Stimulated activated CD4-positive, alpha-beta T cell treated with anti-CD3 and anti-CD28 coated beads, TNF-alpha, amount 100 ng/mL, for 24 hours (primary cell): Measurements from ENCODE around the gene RASA1.
A peak's percentile ranks its signal among the peaks of the same experiment; 100 is the strongest.

Source experiments
- DNase-seq, 3 experiments: peaks; one replicate each; pipeline ENCODE4 v3.0.0-alpha.2; 2020; ENCODE audit warnings: low read depth in 3 of 3

RASA1 gene

DNA sequence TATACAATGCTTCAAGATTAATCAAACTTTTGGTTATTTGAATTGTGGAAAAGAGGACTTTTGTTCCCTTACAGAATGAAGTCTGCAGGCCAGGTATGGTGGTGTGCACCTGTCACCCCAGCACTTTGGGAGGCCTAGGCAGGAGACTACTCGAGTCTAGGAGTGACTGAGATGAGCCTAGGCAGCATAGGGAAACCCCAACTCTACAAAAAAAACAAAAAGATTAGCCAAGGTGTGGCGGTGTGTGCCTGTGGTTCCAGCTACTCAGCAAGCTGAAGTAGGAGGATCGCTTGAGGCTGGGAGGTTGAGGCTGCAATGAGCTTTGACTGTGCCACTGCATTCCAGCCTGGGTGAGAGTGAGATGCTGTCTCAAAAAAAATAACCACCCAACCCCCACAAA, 135.7 kb downstream of the RASA1 start:
- DNase-seq, result no peak

DNA sequence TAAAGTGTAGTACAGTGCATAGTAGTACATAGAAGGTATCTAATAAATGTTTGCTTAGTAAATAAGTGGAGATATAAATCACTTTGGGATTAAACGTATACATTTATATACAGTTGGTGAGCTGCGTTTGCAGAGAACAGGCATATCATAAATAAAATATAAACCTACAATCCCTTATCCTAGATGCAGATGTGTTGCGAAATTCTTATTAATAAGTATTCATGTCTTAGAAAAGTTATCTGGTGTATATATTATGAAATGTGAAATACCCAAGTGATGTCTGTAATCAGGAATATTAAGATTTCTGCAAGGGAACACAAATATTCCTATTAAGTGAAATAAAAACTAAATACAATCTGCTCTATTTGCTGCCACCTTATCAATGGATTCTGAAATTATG, 136.2 kb downstream of the RASA1 start:
- DNase-seq, result no peak

DNA sequence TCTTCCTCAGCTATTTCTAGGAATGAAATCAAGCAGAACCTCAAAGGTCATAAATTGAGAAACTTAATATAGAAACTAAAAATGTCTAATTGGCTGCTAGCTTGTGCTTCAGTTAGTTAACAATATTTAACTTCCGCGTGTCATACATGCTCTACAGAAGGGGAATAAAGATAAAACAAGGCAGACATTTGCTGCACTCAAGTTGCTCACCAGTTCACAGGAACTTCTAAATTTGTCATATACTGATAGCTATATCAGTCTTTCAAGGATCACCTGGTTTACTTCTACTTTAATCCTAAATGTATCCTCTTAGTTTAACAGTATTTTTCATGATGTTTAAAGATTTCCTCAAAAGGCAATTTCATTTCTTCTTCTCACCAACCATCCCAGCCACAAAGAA, 136.7 kb downstream of the RASA1 start:
- no peak for DNase-seq

DNA sequence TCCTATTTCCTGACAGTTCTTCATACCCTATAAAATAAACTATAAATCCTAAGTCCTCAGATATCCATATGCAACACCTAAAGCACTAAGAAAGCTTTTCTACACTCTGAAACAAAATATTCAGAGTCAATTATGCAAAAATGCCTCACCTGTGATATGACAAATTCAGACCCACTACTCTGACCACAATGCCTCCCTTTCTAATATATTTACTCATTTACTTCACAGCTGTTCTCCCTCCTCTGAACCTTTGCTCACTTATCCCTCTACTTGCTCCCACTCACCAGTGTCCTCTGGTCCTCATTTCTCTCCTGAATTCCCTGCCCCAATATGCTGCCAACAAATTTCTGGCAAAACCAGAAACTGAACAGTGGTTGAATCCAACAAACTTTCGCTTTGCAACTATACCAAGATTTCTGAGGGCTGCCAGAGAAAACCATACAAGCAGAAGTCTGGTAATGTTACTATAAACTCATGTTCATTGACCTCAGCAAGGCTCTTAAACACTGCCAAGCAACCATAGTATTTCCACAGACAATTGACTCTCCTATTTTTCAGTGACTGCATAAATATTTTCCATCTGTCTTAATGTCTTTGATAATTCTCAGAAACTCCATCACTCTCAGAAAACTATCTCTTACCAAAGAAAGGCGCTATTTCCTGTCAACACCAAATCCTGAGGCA, 137.9 kb downstream of the RASA1 start:
- DNase-seq, result no peak

DNA sequence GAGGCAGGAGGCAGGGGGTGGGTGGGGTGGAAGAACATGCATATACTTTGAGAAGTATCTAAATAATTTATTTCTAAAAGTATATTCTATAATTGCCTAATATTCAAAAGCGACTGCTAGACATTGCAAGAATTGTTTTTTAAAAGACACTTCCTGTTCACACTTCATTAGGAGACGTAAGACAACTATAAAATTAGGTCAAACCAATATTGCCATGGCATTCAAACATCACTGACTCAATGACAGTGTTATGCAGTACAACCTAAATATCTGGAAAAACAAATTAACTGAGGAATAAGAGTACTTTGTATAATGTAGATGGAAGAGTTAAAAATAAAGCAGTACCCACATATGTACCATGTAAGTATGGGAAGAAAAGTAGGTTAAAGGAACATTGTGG, 140.5 kb downstream of the RASA1 start:
- no peak for DNase-seq

DNA sequence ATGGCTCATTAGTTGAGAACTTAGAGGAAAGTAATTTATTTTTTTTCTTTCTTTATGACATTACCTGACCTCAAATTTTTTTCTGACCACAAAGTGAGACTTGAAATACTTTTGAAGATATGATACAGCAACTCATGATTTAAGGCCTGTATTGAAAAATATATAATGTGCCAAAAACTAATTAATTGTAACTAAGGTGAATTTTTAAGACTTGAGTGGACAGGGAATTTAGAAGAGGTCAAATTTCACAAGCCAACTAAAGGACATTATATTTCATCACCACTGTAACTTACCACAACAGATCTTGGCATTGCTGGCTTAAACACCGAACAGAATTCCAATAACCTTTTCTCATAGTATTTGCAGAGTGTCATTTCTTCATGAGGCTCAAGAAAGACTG, 143.2 kb downstream of the RASA1 start:
- no peak for DNase-seq

DNA sequence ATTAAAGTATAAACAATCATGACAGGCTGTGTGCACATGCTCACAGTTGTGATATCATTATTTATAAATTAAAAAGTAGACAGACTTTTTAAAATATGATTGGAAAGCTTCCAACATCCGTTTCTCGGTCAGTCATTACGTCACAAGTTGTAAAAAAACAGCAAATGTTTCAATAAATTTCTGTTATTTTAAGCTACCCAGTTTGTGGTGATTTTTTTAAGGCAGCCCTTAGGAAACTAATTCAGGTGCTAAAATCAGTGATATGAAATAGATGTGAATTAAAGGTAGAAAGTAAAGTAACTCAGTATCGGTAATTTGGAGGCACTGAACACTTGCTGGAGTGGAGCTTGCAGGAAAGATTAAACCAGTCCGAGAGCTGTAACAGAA, 143.9 kb downstream of the RASA1 start:
- DNase-seq, result no peak

DNA sequence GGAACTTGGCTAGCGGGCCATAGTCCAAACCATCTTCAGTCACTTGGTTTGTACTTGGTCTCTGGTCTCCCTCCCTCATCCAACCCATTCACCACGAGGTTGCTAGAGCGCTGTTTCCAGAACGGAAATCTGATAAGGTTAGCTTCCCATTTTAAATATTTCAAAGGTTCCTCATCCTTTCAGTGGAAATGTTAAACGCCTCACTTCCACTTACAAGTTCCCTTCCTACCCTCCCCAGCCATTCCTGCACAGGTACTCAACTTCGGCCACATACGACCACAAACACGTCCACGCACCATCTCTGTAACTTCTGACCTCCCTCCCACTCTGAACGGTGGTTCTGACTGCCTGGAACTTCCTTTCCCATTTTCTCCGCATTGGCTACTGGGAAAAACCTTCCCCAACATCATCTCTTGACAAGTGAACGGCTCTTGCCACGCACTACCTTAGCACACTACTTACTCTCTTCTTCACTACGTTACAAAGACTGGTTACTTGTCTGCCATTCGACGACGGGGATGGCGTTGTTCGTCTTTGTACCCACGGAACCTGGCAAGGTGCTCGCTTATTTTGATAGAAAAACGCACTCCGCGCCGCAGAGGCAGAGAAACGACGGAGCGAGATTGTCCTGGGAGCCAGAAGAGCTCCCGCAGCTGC, 144.4 kb downstream of the RASA1 start:
- peak in 2 of 3 experiments; percentile 6 to 19 for DNase-seq

DNA sequence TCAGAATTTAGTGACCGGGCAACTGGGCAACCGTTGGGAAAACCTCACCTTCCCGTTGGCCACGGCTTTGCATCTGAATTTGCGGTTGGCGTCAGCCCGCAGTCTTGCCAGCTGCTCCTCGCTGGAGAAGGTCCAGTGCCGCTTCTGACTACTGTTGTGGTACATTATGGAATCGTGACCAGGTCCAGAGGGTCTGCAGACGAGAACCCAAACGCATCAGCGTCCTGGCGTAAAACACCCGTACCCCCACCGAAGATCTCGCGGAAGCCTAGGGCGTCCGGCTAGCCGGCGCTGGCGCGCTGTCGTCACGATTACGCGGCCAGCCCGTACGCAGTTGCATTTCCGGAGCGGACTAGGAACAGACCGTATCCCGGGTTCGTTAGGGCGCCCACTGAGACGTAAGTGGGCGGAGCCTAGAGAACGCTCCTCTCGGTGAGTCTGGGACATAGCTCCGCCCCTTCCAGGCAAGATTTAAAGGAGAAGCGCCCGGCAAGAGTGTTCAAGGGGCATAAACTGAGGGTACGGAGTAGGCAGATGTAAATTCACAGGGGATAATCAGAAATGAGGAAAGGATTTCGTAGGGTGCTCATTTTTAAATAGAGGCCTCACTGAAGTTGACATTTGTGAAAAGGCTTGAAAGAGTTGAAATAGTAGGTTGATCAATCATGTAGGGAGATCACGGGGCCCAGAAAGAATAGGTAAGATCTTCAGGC, 145.1 kb downstream of the RASA1 start, which contains the start of gene CCNH:
Gene CCNH, minus strand, starts transcription at position 301 of the 713 bp plus-strand sequence. Its CDS starts 136 bp downstream, at position 165.
- peak; percentile 92 to 96 (median 94) for DNase-seq

DNA sequence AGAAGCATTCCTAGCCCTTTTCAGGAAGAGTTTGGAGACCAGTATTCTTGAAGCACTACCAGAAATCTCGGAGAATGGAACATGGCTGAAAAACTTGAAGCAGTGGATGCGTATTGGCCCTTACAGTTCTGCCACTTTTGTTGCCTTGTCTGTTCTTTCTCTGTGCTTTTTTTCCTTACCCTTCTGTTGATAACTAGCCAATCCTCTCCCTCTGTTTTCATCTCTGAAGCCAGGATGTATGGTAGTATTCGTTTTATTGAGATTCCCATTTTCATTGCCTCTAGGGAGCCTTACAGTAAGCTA, 145.6 kb downstream of the RASA1 start:
- no peak for DNase-seq

DNA sequence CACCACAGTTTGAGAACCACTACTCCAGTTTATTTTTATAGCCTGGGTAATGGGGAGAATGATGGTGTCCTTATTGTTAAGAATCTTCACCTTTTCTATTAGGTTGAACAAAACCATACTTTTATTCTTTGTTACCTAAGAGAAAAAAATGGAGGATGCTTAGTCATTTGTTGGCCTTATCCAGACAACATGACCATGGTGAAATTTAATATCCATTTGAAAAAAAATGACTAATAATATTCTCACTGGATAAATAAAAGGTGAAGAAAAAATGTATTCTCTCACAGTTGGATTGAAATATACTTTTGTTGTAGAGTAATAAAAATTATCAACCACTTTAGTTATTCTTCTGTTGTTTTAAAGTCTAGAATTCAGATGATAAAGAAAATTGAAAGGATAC, 150.8 kb downstream of the RASA1 start:
- no peak for DNase-seq

DNA sequence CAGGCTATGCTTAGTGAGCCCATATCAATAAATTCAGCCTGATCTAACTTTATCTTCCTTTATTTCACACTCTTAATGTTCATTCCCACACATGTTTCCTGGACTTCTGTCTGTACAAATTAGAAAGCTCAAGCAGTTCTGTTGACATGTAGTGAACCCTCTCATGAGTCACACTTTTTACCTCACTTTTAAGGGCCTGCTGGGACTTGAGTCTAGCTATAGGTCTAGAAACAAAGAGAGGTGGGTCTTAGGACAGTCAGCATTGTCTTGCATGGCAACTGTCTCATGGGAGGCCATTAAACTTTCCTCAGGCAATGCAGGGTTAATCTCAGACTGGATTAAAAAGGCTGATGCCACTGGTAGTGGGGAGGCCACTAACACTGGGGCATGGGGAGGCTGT, 153.6 kb downstream of the RASA1 start:
- DNase-seq, result no peak

DNA sequence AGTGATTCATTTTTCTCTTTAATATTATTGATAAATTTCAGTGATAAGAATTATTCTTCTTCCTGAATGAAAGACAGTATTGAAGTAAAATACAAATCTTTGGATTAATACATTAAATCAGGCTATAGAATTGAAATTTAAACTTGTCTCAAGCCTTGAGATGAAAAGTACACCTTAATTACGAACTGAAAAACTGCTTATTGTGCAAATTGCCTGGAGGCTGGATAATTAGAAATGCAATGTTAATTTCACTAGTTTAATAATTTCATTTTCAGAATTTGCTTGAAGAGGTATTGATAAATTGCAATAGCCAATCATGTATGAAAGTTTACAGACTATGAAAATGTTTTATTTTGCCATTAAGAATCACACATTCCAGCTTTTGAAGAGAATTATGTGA, 156.1 kb downstream of the RASA1 start:
- DNase-seq, result no peak

DNA sequence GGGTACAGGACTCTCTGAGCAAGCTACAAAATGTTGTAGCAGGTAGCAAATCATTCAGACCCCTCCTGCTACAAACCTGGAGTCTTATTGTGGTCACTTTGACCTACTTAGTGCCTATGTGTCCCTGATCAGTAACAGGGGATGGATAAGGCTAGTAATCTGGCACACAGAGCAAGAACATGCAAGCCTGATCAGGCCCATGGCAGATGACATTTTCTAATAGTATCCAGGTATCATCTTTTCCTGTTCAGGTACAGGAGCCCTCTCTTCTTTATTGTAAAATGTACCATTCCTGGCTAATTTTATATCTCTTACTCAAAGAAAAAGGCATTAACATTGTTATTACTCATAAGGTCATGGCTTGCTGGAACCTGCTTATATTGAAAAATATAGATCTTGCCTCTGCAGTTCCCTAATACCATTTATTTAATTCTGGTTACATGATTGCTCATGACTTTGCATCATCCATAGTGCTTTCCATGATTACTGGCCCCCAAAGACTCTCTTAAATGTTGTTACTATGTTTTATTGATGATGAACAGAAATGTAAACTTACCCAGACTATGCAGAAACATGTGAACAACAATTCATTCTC, 163.3 kb downstream of the RASA1 start:
- no peak for DNase-seq

DNA sequence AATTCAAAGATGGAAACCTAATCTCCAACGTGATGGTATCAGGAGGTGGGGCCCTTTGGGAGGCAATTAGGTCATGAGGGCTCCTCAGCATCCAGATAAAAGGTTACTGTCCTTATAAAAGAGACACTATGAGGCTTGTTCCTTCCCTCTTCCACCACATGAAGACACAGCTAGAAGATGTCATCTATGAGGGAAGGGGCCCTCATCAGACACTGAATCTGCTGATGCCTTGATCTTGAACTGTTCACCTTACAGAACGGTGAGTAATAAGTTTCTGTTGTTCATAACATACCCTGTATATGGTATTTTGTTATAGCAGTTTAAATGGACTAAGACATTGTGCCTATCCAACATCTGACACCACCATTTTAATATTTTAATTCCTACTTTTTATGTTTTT, 164.8 kb downstream of the RASA1 start:
- DNase-seq, result no peak

DNA sequence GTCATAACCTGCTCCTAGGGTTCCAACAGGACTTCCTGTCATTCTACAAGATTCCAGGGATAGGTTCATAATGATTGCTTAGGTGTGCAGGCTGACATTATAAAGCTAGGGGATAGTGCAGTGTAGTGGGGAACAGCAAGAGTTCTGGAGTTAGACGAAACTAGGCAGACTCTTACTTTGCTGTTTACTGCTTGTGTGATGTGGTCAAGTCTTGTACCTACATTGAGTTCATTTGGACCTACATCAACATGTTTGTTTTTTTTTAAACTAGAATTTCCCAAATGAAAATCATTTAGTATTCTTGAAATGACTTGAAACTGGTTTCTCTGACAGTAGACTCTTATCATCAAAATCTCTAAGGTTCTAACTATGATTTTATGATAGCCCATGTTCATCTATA, 166.3 kb downstream of the RASA1 start:
- DNase-seq, result no peak

DNA sequence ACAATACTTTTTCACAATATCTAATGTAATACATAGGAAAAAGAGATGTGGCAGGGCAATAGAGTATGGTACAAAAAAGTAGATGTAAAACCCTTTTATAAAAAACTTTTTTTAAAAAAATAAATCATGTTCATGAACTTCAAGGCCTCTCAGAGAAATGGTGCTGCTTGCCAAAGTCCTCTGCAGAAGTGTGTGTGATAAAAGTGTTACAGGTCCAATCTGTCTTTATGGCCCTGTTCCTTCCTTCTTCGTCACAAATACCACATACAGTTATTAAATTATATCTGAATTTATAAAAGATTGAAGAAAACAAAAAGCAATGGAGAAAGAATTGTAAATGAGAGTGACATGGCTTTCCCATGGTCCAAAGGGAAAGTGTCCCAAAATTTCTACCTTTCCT, 166.8 kb downstream of the RASA1 start:
- no peak for DNase-seq

DNA sequence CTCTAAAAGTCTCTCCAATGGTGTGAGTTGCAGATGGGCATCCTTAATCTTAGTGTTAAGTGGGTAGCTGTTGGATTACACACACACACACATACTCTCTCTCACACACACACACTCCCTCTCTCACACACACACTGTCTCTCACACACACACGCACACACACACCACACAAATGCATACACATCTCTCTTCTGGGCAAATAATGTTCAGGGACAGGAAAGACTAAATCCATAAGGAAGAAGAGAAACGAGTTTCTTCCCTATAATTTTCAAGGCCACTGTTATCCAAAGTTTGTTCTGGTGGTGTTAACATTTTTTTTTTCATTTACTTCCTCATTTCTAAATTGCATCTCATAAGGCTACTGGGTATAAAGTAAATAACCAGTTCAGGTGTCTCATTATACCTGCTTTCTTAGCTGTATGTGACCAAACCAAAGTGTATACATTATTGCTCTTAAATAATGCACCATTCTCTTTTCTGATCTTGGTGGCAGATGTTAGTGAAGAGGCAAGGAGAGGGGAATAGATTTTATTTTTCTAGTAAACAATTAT, 167.5 kb downstream of the RASA1 start:
- no peak for DNase-seq

DNA sequence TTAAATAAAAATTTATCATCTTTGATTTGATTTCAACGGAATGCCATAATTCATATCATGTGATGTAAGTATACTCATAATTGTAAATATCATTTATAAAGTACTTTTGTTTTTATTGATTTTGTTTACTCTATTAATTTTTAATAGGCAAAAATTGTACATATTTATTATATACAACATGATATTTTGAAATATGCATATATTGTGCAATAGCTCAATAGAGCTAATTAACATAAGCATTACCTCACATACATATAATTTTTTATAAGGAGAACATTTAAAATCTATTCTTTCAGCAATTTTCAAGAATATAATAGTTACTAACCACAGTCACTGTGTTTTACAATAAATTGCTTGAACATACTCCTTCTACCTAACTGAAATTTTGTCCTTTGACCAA, 170.0 kb downstream of the RASA1 start:
- no peak for DNase-seq

DNA sequence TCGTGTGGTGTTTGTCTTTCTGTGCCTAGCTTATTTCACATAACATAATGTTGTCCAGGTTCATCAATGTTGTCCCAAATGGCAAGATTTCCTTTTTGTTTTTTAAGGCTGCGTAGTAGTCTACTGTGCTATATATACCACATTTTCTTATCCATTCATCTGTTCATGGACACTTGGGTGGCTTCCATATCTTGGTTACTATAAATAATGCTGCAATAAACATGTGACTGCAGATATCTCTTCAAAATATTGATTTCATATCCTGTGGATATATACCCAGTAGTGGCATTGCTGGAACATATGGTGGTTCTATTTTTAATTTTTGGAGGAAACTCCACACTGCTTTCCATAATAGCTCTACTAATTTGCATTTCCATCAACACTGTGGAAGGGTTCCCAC, 170.5 kb downstream of the RASA1 start:
- DNase-seq, result no peak
